Kidney (tissue), 22 donors: ENCODE results near the gene DOCK6. TPM values are rescaled to one million over a fixed set of nuclear protein-coding genes. Genes with fewer than 3 reads are reported as not detected.

Experiments
- DNase-seq, 5 donors: peaks; one replicate each; pipeline ENCODE4 v3.0.0-alpha.2; 2013 to 2020
- FAIRE-seq: peaks from 2 replicates; lab custom pipeline; 2012; peaks lifted over from hg19 to GRCh38; lab: Jason Lieb, UNC
- H3K27ac ChIP-seq, 2 donors: one replicate each; pipeline ENCODE4 v1.7.0; 2013; ENCODE audit warnings: low read depth in 2 of 2, low read length in 2 of 2, inconsistent platforms in 1 of 2
- H3K27me3 ChIP-seq: one replicate; pipeline ENCODE4 v1.7.1; 2013; ENCODE audit warnings: low read length, inconsistent platforms; ENCODE audit not compliant: control insufficient read depth, insufficient read depth
- H3K36me3 ChIP-seq, 3 donors: one replicate each; pipeline versions ENCODE4 v1.7.0 to v1.7.1; 2013; ENCODE audit warnings: low read length in 3 of 3, control low read depth in 1 of 3, inconsistent platforms in 1 of 3; ENCODE audit not compliant: insufficient read depth in 3 of 3, control insufficient read depth in 2 of 3
- H3K4me1 ChIP-seq, 3 donors: one replicate each; pipeline versions ENCODE4 v1.7.0 to v1.7.1; 2013; ENCODE audit warnings: low read length in 3 of 3, inconsistent platforms in 1 of 3, low read depth in 1 of 3; ENCODE audit not compliant: control insufficient read depth in 2 of 3, insufficient read depth in 2 of 3
- H3K4me3 ChIP-seq, 3 donors: one replicate each; pipeline versions ENCODE4 v1.7.0 to v1.8.1; 2013; ENCODE audit warnings: low read length in 3 of 3, control low read depth in 1 of 3, inconsistent platforms in 1 of 3
- H3K9ac ChIP-seq, 3 donors: one replicate each; pipeline versions ENCODE4 v1.7.0 to v1.7.1; 2013; ENCODE audit warnings: low read length in 3 of 3, control low read depth in 1 of 3, inconsistent platforms in 1 of 3
- H3K9me3 ChIP-seq, 3 donors: one replicate each; pipeline versions ENCODE4 v1.7.0 to v1.7.1; 2013; ENCODE audit warnings: low read length in 3 of 3, control low read depth in 1 of 3, inconsistent platforms in 1 of 3; ENCODE audit not compliant: control insufficient read depth in 2 of 3, insufficient read depth in 1 of 3
- CTCF ChIP-seq: IDR thresholded peaks from 3 replicates; pipeline ENCODE4 v1.5.1; 2012; ENCODE audit warnings: mild to moderate bottlenecking, moderate library complexity, borderline replicate concordance; ENCODE audit not compliant: insufficient read depth; ENCODE audit errors: extremely low read depth
- intact Hi-C: fragments of 100-400 bp; cut with DNase I; formaldehyde crosslinking; loops from one replicate; pipeline ENCODE4 v1.11.1; 2022
- long read RNA-seq, 10 donors: library from polyadenylated mRNA in 1 of 10; unstranded in 1 of 10; transcript quantifications; one replicate each; pipeline ENCODE4 v2.0.0 and lab custom pipeline, GENCODE V29; 2021 to 2026
- polyA plus RNA-seq: library from polyadenylated mRNA; stranded (reverse); fragments of 350-450 nt; fragmentation: Illumina TruSeq; extraction: RNeasy Lipid Tissue Mini Kit (QIAGEN cat#74804); gene quantifications from one replicate; pipeline ENCODE4 v1.2.3, GENCODE V29; 2014; ENCODE audit warnings: low read depth, low replicate concordance; ENCODE audit not compliant: insufficient read depth
- total RNA-seq: library from RNA; stranded (reverse); fragmentation: NEBNext Ultra II Directional; extraction: Animal tissue kit (Norgen Biotek cat#: 25700); gene quantifications from one replicate; pipeline ENCODE4 v1.2.1, GENCODE V29; 2021
- donor health status: control.
- donor health status: control.
- donor health status: control.
- donor health status: control.
- donor health status: control.
- donor health status: DM: yes; HTN: yes; CAD: no.
- donor health status: Normal renal cell carcinoma (clear cell type).

The DOCK6 gene, protein sequence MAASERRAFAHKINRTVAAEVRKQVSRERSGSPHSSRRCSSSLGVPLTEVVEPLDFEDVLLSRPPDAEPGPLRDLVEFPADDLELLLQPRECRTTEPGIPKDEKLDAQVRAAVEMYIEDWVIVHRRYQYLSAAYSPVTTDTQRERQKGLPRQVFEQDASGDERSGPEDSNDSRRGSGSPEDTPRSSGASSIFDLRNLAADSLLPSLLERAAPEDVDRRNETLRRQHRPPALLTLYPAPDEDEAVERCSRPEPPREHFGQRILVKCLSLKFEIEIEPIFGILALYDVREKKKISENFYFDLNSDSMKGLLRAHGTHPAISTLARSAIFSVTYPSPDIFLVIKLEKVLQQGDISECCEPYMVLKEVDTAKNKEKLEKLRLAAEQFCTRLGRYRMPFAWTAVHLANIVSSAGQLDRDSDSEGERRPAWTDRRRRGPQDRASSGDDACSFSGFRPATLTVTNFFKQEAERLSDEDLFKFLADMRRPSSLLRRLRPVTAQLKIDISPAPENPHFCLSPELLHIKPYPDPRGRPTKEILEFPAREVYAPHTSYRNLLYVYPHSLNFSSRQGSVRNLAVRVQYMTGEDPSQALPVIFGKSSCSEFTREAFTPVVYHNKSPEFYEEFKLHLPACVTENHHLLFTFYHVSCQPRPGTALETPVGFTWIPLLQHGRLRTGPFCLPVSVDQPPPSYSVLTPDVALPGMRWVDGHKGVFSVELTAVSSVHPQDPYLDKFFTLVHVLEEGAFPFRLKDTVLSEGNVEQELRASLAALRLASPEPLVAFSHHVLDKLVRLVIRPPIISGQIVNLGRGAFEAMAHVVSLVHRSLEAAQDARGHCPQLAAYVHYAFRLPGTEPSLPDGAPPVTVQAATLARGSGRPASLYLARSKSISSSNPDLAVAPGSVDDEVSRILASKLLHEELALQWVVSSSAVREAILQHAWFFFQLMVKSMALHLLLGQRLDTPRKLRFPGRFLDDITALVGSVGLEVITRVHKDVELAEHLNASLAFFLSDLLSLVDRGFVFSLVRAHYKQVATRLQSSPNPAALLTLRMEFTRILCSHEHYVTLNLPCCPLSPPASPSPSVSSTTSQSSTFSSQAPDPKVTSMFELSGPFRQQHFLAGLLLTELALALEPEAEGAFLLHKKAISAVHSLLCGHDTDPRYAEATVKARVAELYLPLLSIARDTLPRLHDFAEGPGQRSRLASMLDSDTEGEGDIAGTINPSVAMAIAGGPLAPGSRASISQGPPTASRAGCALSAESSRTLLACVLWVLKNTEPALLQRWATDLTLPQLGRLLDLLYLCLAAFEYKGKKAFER (N-terminal part only)
- total RNA-seq (112 TPM), polyA plus RNA-seq (45.8 TPM)
- long read RNA-seq, donor 1, partial matches to known transcripts, result 0 of 1 reads
- long read RNA-seq, donor 1, other reads (novel, unspliced or antisense), result 0 of 1 reads
- long read RNA-seq, donor 2, result 0 reads
- long read RNA-seq, donor 3, partial matches to known transcripts, result 7 of 9 reads
- long read RNA-seq, donor 3, other reads (novel, unspliced or antisense), result 0 of 9 reads
- long read RNA-seq, donor 4, result 0 reads
- long read RNA-seq, donor 5, result 0 reads
- long read RNA-seq, donor 6, partial matches to known transcripts, result 0 of 1 reads
- long read RNA-seq, donor 6, other reads (novel, unspliced or antisense), result 0 of 1 reads
- long read RNA-seq, donor 7, partial matches to known transcripts, result 28 of 50 reads
- long read RNA-seq, donor 7, other reads (novel, unspliced or antisense), result 22 of 50 reads
- long read RNA-seq, donor 8, partial matches to known transcripts, result 0 of 1 reads
- long read RNA-seq, donor 8, other reads (novel, unspliced or antisense), result 0 of 1 reads
- long read RNA-seq, donor 9, partial matches to known transcripts, result 66 of 67 reads
- long read RNA-seq, donor 9, other reads (novel, unspliced or antisense), result 0 of 67 reads
- long read RNA-seq, donor 10, partial matches to known transcripts, result 138 of 162 reads
- long read RNA-seq, donor 10, other reads (novel, unspliced or antisense), result 24 of 162 reads

DNA sequence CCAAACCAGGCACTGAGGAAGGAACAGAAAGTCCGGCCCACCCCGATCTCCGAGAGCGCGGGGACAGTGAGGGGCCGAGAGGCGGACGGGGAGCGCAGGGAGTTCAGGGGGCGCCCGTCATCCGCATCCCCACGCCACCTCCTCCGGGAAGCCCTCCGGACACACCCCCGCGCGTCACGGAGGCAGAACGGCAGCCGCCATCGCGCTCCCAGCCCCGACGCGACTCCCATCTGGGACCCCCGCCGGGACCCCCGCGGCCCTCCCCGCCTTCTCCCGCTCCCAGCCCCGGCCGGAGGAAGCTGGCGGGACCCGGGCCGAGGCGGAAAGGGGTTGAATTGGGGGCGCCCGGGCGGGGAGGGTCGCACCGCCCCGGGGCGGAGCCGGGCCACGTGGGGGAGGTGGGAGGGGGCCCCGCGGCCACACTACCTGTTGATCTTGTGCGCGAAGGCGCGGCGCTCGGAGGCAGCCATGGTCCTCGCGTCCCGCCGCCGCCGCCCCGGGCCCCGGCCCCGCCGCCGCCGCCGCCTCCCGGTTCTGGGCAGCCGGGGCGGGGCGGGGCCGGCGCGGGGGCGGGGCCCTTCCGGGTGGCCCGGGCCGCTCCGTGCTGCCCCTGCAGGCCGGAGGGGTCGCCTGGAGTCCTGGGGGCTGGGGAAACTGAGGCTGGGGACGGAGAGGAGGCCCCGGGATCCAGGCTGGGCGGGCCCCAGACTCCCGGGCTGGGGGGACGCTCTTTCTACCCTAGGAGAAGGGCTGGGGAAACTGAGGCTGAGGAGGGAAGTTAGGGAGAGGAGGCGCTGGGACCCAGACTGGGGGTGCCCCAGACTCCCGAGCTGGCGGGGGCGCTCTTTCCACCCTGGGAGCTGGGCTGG lies at the start of gene DOCK6:
Gene DOCK6 (minus strand): TSS at position 554 of the 869 bp plus-strand sequence. CDS start 84 bp downstream, at position 470.
- intact Hi-C loops, result no loop called here
- Histone ChIP-seq H3K4me3 (peak within 1 kb of the TSS; percentile 44 to 71 (median 60)), H3K27me3 (no peaks in the 10 kb centered on the region), H3K27ac (peak within 1 kb of the TSS; percentile 83 to 85), H3K36me3 (no peaks in the 10 kb centered on the region), H3K9ac (peak within 1 kb of the TSS in 2 of 3 donors; percentile 69 to 75), H3K4me1 (peaks cover 0 to 9% (median 0%) of the 10 kb centered on the region in 3 donors), H3K9me3 (no peaks in the 10 kb centered on the region)
- FAIRE-seq (no peak), DNase-seq (peak; percentile 64 to 80 (median 76))
- TF ChIP-seq CTCF, result peak; percentile 36

DNA sequence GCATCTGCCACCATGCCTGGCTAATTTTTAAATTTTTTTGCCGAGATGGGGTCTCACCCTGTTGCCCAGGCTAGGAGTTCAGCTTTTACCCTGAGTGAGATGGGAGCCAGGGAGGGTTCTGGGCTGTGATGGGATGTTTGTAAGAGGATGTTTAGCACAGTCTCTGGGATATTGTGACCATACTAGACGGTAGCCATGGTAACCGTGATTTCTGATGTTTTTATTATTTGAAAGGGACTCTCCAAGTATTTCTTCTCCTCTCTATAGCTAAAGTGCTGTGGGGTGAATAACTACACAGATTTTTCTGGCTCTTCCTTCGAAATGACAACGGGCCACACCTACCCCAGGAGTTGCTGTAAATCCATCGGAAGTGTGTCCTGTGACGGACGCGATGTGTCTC lies 44.0 kb upstream of the DOCK6 start:
- no peak overlapping the region for H3K27ac ChIP-seq
- no peak overlapping the region for H3K4me3 ChIP-seq
- FAIRE-seq (no peak), DNase-seq (no peak)
- H3K9me3 ChIP-seq, result no peaks in the 10 kb centered on the region
- no peak for TF ChIP-seq CTCF
- no peaks in the 10 kb centered on the region for H3K4me1 ChIP-seq
- no peaks in the 10 kb centered on the region for H3K36me3 ChIP-seq
- intact Hi-C loops, result no loop called here
- no peaks in the 10 kb centered on the region for H3K27me3 ChIP-seq
- H3K9ac ChIP-seq, result no peak overlapping the region
